Activated CD4-positive, CD25-positive, alpha-beta regulatory T cell (primary cell): ENCODE results near the gene RAB12.
"Not testable (repeated sequence)": the region's sequence is repeated elsewhere in the genome, so short reads cannot be mapped to it uniquely, and the experiment has no call there.

Experiments used
- DNase-seq, 4 experiments: peaks; one replicate each; lab custom pipeline; 2025; lab: John Stamatoyannopoulos, UW

RAB12 gene

DNA sequence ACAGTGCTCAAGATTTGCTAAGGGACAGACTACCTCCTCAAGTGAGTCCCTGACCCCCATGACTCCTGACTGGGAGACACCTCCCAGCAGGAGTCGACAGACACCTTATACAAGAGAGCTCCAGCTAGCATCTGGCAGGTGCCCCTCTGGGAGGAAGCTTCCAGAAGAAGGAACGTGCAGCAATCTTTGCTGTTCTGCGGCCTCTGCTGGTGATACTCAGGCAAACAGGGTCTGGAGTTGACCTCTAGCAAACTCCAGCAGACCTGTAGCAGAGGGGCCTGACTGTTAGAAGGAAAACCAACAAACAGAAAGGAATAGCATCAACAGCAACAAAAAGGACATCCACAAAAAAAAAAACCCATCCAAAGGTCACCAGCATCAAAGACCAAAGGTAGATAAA lies 38.1 kb downstream of the RAB12 start:
- not testable (repeated sequence) for DNase-seq

DNA sequence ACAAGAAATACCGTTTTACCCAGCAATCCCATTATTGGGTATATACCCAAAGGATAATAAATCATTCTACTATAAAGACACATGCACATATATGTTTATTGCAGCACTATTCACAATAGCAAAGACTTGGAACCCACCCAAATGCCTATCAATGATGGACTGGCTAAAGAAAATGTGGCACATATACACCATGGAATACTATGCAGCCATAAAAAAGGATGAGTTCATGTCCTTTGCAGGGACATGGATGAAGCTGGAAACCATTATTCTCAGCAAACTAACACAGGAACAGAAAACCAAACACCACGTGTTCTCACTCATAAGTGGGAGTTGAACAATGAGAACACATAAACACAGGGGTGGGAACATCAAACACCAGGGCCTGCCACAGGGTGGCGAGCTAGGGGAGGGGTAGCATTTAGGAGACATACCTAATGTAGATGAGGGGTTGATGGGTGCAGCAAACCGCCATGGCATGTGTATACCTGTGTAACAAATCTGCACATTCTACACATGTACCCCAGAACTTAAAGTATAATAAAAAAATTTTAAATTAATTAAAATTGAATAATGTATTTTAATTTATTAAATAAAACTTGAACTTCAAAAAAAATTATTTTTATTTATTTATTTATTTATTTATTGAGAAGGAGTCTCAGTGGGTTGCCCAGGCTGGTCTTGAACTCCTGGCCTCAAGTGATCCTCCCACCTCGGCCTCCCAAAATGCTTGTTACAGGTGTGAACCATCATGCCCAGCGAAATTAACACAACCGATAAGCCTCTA lies 42.4 kb downstream of the RAB12 start:
- not testable (repeated sequence) for DNase-seq

DNA sequence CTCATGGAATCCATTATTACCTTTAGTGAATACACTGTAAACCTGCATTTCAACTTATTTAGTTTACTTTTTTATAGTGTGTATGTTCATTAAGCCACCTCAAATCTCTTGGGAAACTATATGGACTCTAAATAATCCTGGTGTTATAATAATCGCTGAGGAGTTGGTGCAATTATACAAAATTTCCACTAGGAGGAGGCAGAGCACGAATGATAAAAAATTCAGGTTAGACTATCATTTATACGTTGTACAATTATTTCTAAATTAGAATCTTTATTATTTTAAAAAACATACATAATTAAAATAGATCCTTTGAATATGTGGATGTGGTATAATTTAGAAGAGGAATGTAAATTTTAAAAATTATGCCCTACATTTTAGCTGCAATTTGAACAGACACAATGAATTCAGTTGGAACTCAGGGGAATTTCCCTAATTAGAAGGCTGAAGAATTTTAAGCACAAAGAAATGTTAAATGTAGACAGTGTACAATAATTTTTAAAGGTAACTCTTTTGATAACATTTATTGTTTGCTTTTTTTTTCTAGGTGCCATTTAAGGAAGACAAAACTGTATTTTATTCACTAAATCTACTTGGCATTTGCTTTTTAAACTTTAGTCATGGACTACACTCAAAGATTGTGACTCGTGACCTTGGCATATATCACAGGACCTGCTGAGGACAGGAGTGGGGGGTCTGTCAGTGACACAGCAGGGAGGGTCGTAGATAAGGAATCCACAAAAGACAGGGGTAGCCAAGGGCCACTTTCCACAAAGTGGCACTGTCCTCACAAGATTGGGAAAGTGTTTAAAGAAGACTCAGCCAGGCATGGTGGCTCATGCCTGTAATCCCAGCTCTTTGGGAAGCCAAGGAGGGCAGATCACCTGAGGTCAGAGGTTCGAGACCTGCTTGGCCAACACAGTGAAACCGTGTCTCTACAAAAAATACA lies 45.5 kb downstream of the RAB12 start:
- DNase-seq = no peak

DNA sequence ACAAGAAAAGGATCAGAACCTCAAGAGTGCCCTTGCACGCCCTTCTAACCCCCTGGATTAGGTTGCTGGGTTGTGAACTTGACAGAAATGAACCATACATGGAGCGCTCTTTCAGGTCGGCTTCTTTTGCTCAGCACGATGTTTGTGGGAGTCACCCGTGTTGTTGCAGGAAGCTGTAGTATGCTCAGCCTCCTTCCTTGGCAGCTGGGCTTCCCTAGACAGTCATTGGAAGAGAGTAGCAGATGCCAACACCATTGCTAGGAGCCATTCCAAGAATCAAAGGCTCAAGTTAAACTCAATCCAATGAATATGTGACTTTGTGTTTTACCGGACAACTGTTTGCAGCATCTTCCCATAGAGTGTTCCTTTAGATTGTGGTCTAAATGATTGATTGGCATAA lies 47.0 kb downstream of the RAB12 start:
- no peak for DNase-seq

DNA sequence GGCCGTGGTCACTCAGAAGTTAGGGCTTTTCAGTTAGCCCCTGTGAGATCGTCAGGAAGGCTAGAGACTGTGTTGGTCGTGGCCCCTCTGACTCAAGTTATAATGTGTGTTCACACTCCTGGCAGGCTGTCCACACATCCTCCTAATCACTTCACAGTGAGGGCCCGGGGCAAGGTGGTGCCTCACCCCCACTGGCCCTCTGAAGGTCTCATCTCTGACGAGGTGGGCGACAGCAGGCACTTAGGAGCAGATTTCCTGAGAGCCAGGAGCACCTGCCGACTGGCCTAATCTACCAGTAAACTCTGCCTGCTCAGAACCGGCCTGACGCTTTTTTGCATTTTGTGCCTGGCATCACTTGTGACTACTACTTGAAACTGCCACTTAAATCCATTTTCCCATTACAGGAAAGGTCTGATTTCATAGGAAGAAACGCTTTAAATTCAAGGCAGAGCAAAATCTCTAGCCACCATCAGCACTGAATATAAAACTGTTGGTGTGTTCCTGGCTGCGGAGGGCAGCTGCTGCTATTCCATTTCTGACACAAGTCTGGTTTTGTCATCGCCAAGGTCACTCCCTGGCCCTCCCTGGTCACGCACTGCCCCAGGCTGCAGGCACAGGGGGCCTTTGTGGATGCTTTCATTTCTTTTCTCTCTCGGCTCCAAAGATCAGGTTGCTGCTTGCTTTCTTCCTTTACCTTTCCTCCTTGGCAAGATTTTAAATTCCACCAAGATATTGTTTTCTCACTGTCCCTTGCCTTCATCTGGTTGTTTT lies 48.0 kb downstream of the RAB12 start:
- no peak for DNase-seq

DNA sequence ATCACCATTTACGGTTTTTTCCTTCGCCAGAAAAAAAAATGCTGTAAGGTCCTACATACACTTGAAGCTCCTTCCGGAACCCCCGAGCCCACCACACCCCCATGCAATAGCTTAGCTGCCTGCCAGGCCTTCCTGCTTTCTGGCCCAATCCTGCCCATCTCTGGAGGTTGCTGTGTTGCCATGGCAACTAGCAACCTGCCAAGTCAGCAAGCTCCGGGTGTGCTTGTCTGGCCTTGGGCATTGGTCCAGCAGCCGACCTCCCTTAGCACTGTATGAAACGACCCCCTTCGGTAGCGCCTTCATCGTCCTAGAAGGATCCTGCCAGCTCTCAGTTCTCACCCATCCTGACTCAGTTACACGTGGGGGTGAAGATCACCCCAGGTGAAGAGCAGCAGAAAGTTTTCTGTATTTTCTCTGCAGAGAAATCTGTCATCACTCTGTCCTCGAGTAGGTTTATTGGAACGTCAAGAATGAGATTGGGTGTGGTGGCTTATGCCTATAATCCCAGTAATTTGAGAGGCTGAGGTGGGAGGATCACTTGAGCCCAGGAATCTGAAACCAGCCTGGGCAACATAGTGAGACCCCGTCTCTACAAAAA lies 48.7 kb downstream of the RAB12 start:
- no peak for DNase-seq

DNA sequence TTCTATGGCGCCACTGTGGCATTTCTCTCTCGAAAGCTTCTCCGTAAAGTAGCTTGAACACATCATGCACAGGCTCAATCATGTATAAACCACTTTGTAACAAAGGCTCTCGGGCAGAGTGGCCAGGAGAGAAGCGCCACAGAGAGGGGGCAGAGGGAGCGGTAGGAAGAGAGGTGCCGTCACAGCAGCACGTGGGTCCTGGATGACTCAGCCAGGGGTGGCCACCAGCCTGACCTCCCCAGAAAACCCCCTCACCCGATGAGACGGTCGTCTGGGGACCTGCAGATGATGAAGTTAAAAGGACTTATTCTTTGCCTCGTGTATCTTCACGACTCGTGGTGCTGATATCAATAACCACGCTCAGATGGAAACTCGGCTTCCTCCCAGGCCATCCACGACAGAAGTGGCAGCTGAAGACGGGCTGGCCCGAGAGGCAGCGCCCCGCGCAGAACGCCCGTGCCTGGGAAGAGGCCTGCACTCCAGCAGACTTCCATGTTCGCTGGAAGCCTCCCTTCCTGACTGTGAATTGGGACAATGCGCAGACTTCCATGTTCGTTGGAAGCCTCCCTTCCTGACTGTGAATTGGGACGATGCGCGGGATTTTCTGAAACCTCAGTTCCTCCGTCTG lies 49.7 kb downstream of the RAB12 start:
- no peak for DNase-seq

DNA sequence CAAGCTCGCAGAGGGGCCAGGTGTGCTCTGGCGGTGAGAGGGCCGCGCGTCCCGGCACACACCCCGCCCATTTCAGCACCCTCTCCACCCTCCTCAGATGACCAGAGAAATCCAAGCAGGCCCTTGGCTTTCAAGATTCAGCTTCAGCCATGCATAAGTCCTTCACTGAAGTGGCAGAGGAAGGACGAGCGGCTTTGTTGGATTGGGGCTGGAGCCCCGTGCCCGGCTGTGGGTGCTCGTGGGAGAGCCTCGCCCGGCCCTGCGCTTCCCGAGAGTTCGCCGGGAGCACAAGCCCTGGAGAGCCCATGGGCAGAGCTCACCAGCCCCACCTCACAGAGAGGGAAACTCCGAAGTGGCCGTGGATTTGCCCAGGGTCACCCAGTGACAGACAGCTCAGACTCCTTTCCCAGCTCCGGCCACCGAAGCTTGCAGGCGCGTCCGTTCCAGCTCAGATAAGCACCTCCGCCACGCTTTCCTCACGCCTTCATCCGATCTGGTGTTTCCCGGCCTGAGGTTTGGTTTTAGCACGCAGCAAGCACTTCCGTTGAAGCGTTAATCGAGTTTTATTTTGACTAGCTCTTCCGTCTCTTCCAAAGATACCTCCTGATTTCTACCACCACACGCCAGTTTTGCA lies 50.5 kb downstream of the RAB12 start:
- DNase-seq = no peak

DNA sequence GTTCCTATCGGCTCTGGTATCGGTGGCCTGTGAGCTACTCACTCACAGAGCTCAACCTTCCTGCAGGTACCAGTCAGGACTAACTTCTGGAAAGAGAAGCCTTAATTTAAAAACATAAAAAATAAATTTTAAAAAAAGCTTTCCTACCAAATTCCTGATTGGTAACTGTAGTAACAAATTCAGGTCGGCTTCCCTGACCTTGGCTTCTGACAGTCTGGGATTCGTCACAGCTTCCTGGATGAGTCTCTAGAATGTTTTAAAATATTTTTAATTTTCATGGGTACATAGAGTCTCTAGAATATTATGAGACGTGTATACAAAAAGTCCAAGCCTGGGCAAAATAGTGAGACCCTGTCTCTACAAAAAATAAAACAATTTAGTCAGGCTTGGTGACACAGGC lies 51.1 kb downstream of the RAB12 start:
- DNase-seq = no peak

DNA sequence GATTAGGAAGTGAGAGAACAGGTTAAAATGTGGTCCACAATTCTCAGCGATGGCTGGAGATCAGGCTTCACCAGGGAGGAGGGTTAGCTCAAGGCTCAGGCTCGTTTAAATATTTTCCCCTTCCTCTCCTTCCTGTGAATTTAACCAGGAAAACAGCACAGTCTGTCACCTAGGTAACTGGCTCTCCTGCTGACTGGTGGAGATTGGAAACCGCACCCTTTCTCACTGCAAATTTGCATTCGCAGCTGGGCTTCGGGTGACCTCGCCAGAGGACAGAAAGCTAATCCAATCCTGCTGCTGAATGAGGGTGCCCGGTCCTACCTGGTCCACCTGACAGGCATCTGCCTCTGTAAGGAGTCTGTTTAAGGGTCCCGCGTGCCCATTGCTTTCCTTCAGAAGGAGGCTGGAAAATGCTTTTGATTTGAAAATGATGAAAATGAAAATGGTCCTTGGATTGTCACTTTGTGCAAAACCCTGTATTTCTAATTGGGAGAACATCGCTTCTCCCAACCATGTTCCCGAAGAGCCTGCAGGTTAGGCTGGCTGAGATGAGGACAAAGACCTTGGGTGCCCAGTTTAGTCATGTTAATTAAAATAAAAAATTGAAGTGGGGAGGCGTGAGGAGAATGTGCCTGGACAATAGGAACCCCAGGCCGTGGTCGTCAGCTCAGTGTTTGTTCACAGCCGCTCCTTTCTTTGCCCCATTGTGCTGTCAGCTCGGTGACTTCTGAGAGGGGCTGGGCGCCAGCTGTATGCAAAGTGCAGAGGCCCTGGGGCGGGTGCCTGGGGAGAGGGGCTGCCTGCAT lies 52.7 kb downstream of the RAB12 start:
- DNase-seq = no peak

DNA sequence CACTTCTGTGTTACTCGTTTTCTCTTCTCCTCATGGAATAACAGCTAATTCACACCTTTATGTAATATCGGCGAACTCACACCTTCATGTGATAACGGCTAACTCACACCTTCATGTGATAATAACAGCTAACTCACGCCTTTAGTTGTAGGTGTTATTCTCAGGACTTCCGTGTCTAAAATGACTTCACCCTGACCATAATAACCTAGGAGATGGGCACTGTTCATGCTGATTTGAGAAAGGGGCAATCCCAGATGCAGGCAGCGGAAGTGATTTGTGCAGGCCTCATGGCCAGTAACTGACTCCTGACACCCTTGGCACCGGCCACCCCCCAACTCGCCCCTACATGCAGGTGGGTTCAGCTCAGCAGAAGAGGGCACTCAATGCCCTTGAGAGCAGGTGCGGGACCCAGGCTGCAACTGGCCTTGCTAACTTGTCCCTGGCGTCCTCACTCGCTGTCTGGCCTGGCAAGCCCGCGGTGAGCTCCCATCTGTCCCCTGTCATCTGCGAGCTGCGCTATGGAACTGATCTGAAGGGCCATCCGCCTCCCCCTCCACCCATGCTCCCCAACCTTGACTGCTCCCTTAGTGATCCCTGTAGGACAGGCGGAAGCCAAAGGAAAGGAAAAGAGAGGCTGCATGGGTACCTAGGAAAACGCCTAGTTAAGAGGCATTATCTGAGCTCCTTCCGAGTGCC lies 53.5 kb downstream of the RAB12 start:
- no peak for DNase-seq

DNA sequence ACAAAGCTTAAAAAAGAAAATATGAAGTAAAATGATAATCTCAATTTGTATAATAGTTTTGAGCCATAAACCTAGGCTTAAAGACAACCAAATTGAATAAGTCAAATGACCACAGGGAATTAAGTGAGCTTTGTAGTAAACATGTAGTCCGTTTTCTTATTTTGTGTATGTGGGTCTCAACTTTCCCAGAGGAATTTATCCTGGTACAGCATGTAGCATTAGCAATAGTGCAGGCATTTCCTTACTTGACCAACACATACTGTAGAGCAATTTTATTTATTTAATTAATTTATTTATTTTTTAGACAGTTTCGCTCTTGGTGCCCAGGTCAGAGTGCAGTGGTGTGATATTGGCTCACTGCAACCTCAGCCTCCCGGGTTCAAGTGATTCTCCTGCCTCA lies 58.6 kb downstream of the RAB12 start:
- DNase-seq = no peak

DNA sequence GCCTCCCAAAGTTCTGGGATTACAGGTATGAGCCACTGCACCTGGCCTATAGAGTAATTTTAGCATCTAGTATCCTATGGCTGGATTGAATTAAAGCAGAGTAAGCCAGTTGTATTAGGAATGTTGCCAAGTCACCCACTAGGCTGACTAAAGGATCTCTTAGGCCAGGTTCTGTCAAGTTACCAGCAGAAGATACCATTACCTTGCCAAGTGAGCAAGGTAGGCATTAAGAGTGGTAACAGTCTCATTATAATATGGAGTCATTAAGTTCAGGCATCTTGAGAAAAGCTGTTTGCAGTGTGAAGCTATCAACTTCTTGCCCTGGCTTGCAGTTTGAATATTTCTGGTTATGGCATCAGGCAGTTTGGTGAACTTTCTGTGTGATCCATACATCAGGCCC lies 59.1 kb downstream of the RAB12 start:
- no peak for DNase-seq

DNA sequence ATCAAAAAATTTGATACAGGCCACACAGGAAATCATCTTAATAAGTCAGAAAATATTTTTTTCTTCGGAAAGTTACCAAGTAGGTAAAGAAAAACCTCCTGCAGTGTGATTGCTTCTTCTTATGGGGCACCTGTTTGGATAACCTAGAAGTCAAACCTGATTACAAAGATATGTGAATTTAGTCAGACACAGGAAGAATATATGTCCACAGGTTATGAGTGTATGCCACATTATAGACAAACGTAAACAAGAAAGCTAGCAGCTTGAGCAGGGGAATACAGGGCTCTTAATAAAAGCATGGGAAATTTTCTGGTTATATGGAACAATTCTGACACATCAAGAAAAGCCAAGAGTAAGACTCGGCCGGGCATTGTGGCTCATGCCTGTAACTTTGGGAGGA lies 60.3 kb downstream of the RAB12 start:
- no peak for DNase-seq

DNA sequence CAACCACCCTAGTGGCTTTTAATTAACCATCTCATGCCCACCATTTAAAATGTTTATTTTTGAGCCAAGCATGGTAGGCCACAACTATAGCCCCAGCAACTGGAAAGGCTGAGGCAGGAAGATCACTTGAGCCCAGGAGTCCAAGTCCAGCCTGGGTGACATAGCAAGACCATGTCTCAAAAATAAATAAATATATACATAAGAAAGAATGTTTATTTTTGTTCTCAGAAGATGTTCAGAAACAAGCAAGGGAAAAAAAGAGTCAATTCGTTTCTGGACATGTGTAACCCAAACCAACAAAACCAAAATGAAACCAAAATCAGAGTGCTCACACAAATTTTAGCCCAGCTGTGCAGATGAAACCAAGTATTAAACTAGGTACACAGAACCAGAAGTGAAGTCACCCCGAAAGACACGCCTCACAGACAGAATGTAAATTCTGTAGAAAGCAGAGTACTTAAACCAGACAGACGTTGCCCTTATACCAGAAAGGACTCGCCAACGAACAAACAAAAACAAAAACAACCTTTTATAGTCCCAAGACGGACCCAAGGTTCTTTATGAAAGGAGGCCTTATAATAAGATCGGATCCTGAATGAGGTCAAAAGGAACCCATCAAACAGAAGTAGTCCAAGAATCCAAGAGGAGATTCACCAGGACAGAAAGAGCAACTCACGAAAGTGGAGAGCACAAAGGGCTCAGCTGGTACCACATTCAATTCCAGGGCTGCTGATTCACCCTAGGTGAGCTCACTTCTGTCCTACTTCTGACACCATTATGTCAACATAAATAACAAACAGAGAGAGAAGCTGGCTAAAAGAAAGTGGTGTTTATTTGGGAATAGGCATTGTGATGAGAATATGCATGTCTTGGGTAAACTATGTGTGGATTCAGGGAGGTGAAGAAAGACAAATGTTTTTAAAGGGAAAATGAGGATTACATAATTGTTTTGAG lies 64.3 kb downstream of the RAB12 start:
- no peak for DNase-seq

DNA sequence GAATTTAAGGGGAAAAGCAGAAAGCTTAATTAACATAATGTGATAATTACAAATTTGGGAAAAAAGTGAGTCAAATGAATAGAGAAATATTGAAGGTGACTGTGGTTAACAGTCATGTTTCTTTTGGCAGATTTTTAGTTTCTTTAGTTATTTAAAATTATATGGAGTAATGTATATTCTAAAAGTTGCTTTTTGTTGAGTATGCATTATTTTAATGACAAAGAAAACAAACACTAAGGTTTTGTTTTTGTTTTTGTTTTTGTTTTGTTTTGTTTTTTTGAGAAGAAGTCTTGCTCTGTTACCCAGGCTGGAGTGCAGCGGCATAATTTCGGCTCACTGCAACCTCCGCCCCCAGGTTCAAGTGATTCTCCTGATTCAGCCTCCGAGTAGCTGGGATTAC lies 65.8 kb downstream of the RAB12 start:
- no peak for DNase-seq

DNA sequence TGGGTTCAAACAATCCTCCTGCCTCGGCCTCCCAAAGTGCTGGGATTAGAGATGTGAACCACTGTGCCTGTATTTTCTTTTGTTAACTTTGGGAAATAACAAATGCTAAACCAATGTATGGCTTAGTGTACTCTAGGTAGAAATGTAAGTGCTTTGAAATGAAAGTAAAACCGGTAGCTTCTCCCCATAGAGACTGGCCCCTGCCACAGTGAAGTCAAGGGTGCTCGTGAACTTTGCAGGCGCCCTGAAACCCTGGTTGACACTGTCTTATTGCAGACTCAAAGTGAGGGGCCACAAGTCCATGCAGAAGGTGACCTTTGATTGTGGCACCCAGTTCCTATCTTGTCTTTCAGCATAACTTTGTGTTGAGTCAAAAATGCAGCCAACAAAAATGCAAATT lies 72.0 kb downstream of the RAB12 start:
- no peak for DNase-seq

DNA sequence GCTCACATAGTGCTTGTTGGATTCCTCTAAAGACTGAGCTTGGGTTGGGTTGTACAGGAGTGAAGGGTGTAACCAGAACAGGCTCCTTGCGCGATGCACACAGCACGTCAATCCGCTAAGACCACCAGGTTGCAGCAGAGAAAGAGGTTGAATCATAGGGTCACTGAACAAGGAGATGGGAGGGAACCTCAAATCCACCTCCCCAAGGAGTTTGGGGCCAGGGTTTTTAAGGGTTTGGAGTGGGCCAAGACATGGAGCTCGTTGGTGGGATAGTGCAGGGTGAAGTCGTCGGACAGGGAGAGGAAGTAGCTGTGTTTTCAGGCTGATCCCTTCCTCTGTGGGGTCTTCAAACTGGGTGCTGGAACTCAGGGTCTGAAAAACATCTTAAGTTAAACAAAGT lies 75.3 kb downstream of the RAB12 start:
- DNase-seq = no peak
